ENCODE data around the gene HSFX4. TPM values are rescaled to one million over a fixed set of nuclear protein-coding genes. Genes with fewer than 3 reads are reported as not detected.

HSFX4 gene, protein sequence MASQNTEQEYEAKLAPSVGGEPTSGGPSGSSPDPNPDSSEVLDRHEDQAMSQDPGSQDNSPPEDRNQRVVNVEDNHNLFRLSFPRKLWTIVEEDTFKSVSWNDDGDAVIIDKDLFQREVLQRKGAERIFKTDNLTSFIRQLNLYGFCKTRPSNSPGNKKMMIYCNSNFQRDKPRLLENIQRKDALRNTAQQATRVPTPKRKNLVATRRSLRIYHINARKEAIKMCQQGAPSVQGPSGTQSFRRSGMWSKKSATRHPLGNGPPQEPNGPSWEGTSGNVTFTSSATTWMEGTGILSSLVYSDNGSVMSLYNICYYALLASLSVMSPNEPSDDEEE
- total RNA-seq = not detected in 2 replicates

DNA sequence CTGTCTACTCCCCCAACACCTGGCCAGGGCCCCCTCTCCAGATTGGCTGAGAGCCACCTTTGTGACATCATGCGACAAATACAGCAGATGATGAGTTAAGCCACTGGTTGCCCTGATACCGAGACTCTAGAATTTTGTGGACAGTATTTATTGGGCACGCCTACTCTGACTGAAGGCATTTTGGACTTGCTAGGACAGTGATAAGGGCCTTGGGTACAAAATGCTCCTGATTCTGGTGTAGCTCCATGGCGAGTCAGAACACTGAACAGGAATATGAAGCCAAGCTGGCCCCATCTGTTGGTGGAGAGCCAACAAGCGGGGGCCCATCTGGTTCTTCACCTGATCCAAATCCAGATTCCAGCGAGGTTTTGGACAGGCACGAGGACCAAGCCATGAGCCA, at the start of gene HSFX4:
Gene HSFX4, plus strand, starts transcription at position 174 of the 400 bp plus-strand sequence. Its CDS starts 72 bp downstream, at position 246.

DNA sequence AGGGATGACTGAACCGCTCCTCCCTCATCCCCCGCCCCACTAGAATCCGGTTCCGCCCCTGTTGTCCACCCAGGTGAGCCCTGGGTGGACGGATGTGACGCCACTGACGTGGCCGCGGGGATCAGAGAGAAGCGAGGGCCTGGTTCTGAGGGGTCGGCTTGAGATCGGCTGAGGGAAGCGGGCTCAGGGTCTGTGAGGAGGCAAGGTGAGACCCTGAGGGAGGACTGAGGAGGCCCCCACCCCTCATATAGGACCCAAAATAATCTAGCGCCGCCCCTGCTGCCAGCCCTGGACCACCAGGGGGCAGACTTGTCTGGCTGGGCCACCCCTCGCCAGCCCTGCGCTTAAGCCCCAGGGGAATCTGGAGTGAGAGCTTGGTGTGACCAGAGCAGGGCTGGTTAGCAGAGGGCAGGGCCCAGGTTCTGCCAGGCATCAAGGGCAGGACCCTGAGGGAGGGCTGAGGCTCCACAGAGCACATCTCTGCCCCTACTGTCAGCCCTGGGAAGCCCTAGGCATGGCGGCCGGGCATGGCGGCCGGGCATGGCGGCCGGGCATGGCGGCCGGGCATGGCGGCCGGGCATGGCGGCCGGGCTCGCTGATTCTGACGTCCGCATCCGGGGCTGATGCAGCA, 48.2 kb upstream of the HSFX4 start, which contains the start of gene MAGEA8:
Gene MAGEA8, plus strand, starts transcription at position 103 of the 631 bp plus-strand sequence. CDS start 3,090 bp downstream, outside the sequence.

DNA sequence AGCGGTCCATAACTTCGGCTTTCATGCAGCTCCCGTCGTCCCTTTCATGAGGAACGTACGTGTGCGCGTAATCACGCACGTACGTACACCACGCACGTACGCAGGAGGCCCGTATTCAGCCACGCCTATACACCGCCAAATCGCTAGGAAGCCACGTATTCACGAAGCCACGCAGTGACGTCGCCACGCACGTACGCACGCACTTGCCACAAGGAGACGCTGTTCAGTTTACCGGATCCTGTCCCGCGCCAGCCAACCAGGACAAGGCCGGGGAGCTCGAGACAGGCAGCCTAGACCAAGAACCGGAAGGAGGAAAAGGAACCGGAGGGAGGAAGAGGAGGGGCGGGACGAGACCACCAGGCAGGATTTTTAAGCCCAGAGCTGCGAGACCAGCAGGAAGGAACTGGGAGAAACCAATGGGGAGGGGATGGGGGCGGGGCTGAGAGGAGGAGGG, 9.1 kb downstream of the HSFX4 start, which contains the start of gene EOLA2:
Gene EOLA2, minus strand, starts transcription at position 65 of the 454 bp plus-strand sequence. CDS start 4,617 bp downstream, outside the sequence.

Other genes starting within 250 kb of the HSFX4 start
- not detected in 2 replicates for gene MAGEA11, start 217.5 kb upstream of the HSFX4 start, total RNA-seq
- gene HSFX1, start 155.5 kb upstream of the HSFX4 start, total RNA-seq = under 0.01 and 0.46 TPM in 2 replicates
- gene MAGEA9, start 147.6 kb upstream of the HSFX4 start, total RNA-seq = not detected in 2 replicates
- gene MAGEA8, start 48.4 kb upstream of the HSFX4 start, total RNA-seq = not detected in 2 replicates
- 12.8 and 24.0 TPM in 2 replicates for gene EOLA2, start 8.9 kb downstream of the HSFX4 start, total RNA-seq